SK-N-SH treated with all-trans-retinoic acid at 6 μM for 48 hours (cell line): ENCODE data around the gene CLTC.

Experiments
- ATAC-seq: fragments of 200-7000 bp; cut with Tn5 transposase; 3 replicates; pipeline ENCODE4 v1.9.1; 2020; ENCODE audit warnings: mild to moderate bottlenecking, moderate library complexity
- CREB5 ChIP-seq: fragments of 250-450 bp; sonication (Bioruptor Pico); IDR thresholded peaks from 2 replicates; pipeline ENCODE4 v1.5.1; 2020; ENCODE audit warnings: low read depth, mild to moderate bottlenecking, moderate library complexity
- CSDC2 ChIP-seq: fragments of 250-450 bp; sonication (Bioruptor Pico); IDR thresholded peaks from 2 replicates; pipeline ENCODE4 v1.5.0; 2020; ENCODE audit warnings: mild to moderate bottlenecking, moderate library complexity
- CSRNP3 ChIP-seq: fragments of 250-450 bp; sonication (Bioruptor Pico); IDR thresholded peaks from 2 replicates; pipeline ENCODE4 v1.5.1; 2021; ENCODE audit warnings: mild to moderate bottlenecking, moderate library complexity
- ISL1 ChIP-seq: fragments of 250-450 bp; sonication (Bioruptor Pico); IDR thresholded peaks from 2 replicates; pipeline ENCODE4 v2.1.2; 2022; ENCODE audit warnings: mild to moderate bottlenecking, moderate library complexity
- PATZ1 ChIP-seq: fragments of 250-450 bp; sonication (Bioruptor Pico); IDR thresholded peaks from 2 replicates; pipeline ENCODE4 v1.8.0; 2020; ENCODE audit warnings: mild to moderate bottlenecking, moderate library complexity, borderline replicate concordance
- POU6F1 ChIP-seq: fragments of 250-450 bp; sonication (Bioruptor Pico); IDR thresholded peaks from 2 replicates; pipeline ENCODE4 v1.8.0; 2021; ENCODE audit warnings: low read depth, mild to moderate bottlenecking, moderate library complexity, borderline replicate concordance
- PPARA ChIP-seq: fragments of 250-450 bp; sonication (Bioruptor Pico); IDR thresholded peaks from 2 replicates; pipeline ENCODE4 v1.5.0; 2020; ENCODE audit warnings: mild to moderate bottlenecking, borderline replicate concordance
- RARB ChIP-seq: fragments of 250-450 bp; sonication (Bioruptor Pico); IDR thresholded peaks from 2 replicates; pipeline ENCODE4 v1.8.0; 2021; ENCODE audit warnings: mild to moderate bottlenecking, moderate library complexity
- SNAI2 ChIP-seq: fragments of 250-450 bp; sonication (Bioruptor Pico); IDR thresholded peaks from 2 replicates; pipeline ENCODE4 v1.5.0; 2020; ENCODE audit warnings: mild to moderate bottlenecking, moderate library complexity
- TCF4 ChIP-seq: fragments of 250-450 bp; sonication (Bioruptor Pico); IDR thresholded peaks from 2 replicates; pipeline ENCODE4 v1.8.0; 2021; ENCODE audit warnings: mild to moderate bottlenecking, moderate library complexity, borderline replicate concordance
- TOX ChIP-seq: fragments of 250-450 bp; sonication (Bioruptor Pico); IDR thresholded peaks from 2 replicates; pipeline ENCODE4 v1.8.0; 2021; ENCODE audit warnings: mild to moderate bottlenecking, moderate library complexity, borderline replicate concordance
- TSHZ2 ChIP-seq: fragments of 250-450 bp; sonication (Bioruptor Pico); IDR thresholded peaks from 2 replicates; pipeline ENCODE4 v1.5.0; 2020; ENCODE audit warnings: mild to moderate bottlenecking, moderate library complexity
- ZC3H10 ChIP-seq: fragments of 250-450 bp; sonication (Bioruptor Pico); IDR thresholded peaks from 2 replicates; pipeline ENCODE4 v1.5.1; 2021; ENCODE audit warnings: mild to moderate bottlenecking, moderate library complexity
- ZFP3 ChIP-seq: fragments of 250-450 bp; sonication (Bioruptor Pico); IDR thresholded peaks from 2 replicates; pipeline ENCODE4 v1.5.0; 2020; ENCODE audit warnings: mild to moderate bottlenecking, moderate library complexity
- ZFP30 ChIP-seq: fragments of 450-650 bp; formaldehyde crosslinking; IDR thresholded peaks from 2 replicates; pipeline ENCODE4 v1.5.0; 2022; ENCODE audit warnings: mild to moderate bottlenecking, moderate library complexity
- ZNF70 ChIP-seq: fragments of 450-650 bp; formaldehyde crosslinking; IDR thresholded peaks from 2 replicates; pipeline ENCODE4 v1.5.0; 2020; ENCODE audit warnings: mild to moderate bottlenecking, moderate library complexity

CLTC gene

GRCh38 chr17:59723041-59723440 is 103.3 kb downstream of the CLTC start:
- TF ChIP-seq TSHZ2 (CRISPR knock-in tag) (no peak), CREB5 (CRISPR knock-in tag) (no peak), PATZ1 (no peak), ZFP30 (CRISPR knock-in tag) (no peak), TCF4 (CRISPR knock-in tag) (no peak), SNAI2 (CRISPR knock-in tag) (no peak), ZFP3 (CRISPR knock-in tag) (no peak)
- no peak for ATAC-seq

- no peak for TF ChIP-seq ZNF70
- TF ChIP-seq POU6F1 (CRISPR knock-in tag): no peak
- TF ChIP-seq RARB: no peak
- no peak for TF ChIP-seq PPARA (CRISPR knock-in tag)
- TF ChIP-seq ISL1 (CRISPR knock-in tag): no peak
- no peak for TF ChIP-seq CREB5 (CRISPR knock-in tag)
- no peak for TF ChIP-seq CSDC2 (CRISPR knock-in tag)
- no peak for TF ChIP-seq ZFP3 (CRISPR knock-in tag)
- no peak for TF ChIP-seq TSHZ2 (CRISPR knock-in tag)
- no peak for ATAC-seq
Measured at GRCh38 chr17:59723607-59724006, 103.9 kb downstream of the CLTC start.

GRCh38 chr17:59725691-59726090 is 106.0 kb downstream of the CLTC start:
- no peak for TF ChIP-seq TOX (CRISPR knock-in tag)
- no peak for TF ChIP-seq CSRNP3 (CRISPR knock-in tag)
- no peak for TF ChIP-seq ZFP3 (CRISPR knock-in tag)
- no peak for TF ChIP-seq PPARA (CRISPR knock-in tag)
- TF ChIP-seq CSDC2 (CRISPR knock-in tag): no peak
- no peak for TF ChIP-seq ZC3H10 (CRISPR knock-in tag)
- TF ChIP-seq, all 23 proteins: peak for 0
- ATAC-seq: no peak
